SK-N-MC (cell line): ENCODE measurements around the gene GABRG3.

Experiments
- EZH2 ChIP-seq: fragments of 200-600 bp; sonication (generic); IDR thresholded peaks from one replicate; pipeline ENCODE4 v1.6.1; 2017; ENCODE audit warnings: antibody characterized with exemption
- POLR2AphosphoS5 ChIP-seq: IDR thresholded peaks from 2 replicates; pipeline ENCODE4 v1.6.1; 2012; ENCODE audit warnings: mild to moderate bottlenecking, low read depth, low read length, borderline replicate concordance

DNA sequence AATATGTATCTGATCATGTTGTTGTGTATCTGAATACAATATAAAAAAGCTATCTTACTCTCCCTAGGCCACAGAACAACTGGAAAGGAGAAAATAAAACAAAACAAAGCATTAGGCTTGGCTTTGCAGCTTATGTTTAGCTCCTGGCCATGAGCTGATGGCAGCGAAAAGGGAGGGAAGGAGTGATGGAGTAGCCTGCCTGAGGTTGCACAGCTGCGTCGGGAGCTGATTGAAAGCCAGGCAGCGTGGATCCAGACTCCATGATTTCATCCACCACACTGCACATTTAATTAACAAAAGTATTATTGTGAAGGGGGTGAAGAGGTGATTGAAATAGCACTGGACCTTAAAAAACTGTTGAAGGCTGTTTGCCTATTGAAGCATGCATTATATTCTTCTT lies 212.2 kb downstream of the GABRG3 start:
- TF ChIP-seq POLR2AphosphoS5 (no peak), EZH2 (no peak)
